HCEC 1CT (cell line): ENCODE data around the gene POLR3E.
"Not testable (repeated sequence)": the region's sequence is repeated elsewhere in the genome, so short reads cannot be mapped to it uniquely, and the experiment has no call there.

Source experiments
- DNase-seq: peaks from one replicate; pipeline ENCODE4 v3.0.0-alpha.2; 2017

Gene POLR3E

GRCh38 chr16:22293137-22294106, 3.8 kb upstream of the POLR3E start:
- DNase-seq, result no peak

- DNase-seq, result no peak
Observed at GRCh38 chr16:22296225-22297113, 740 bp upstream of the POLR3E start.

- peak; percentile 95 for DNase-seq
Observed at GRCh38 chr16:22297871-22298733, 893 bp downstream of the POLR3E start.

- no peak for DNase-seq
Observed at GRCh38 chr16:22299036-22299435, 1.8 kb downstream of the POLR3E start.

- peak; percentile 66 for DNase-seq
Observed at GRCh38 chr16:22300427-22301071, 3.3 kb downstream of the POLR3E start.

- DNase-seq, result not testable (repeated sequence)
Observed at GRCh38 chr16:22301423-22301822, 4.2 kb downstream of the POLR3E start.

- DNase-seq, result no peak
Observed at GRCh38 chr16:22302776-22303363, 5.7 kb downstream of the POLR3E start.

- DNase-seq, result no peak
Observed at GRCh38 chr16:22304411-22304810, 7.2 kb downstream of the POLR3E start.

GRCh38 chr16:22306788-22307187, 9.6 kb downstream of the POLR3E start:
- DNase-seq, result no peak

GRCh38 chr16:22307838-22308237, 10.6 kb downstream of the POLR3E start:
- DNase-seq, result no peak

GRCh38 chr16:22308824-22309520, 11.8 kb downstream of the POLR3E start:
- DNase-seq, result no peak

GRCh38 chr16:22311520-22311919, 14.3 kb downstream of the POLR3E start:
- no peak for DNase-seq

- no peak for DNase-seq
Observed at GRCh38 chr16:22312897-22313781, 15.9 kb downstream of the POLR3E start.

- DNase-seq, result no peak
Observed at GRCh38 chr16:22313876-22314470, 16.8 kb downstream of the POLR3E start.

GRCh38 chr16:22314661-22315626, 17.7 kb downstream of the POLR3E start:
- DNase-seq, result no peak

- DNase-seq, result no peak
Observed at GRCh38 chr16:22315979-22316378, 18.8 kb downstream of the POLR3E start.

GRCh38 chr16:22316411-22316811, 19.2 kb downstream of the POLR3E start:
- DNase-seq, result no peak

GRCh38 chr16:22317001-22317530, 19.9 kb downstream of the POLR3E start:
- no peak for DNase-seq
